HepG2 (cell line): ENCODE results near the gene IL17RC. TPM values are rescaled to one million over a fixed set of nuclear protein-coding genes. Genes with fewer than 3 reads are reported as not detected.

Source experiments
- CBFB ChIP-seq: sonication (generic); formaldehyde crosslinking; IDR thresholded peaks from 2 replicates; pipeline ENCODE4 v1.4.0; 2020; ENCODE audit warnings: missing genetic modification reagents
- CREBL2 ChIP-seq: sonication (generic); formaldehyde crosslinking; IDR thresholded peaks from 2 replicates; pipeline ENCODE4 v1.8.1; 2023; ENCODE audit warnings: missing genetic modification reagents, mild to moderate bottlenecking, borderline replicate concordance
- MAFF ChIP-seq: IDR thresholded peaks from 2 replicates; pipeline ENCODE4 v1.6.1; 2011; ENCODE audit warnings: low read depth, low read length, improper control_type of control experiment
- SAFB2 ChIP-seq: sonication (generic); formaldehyde crosslinking; IDR thresholded peaks from 2 replicates; pipeline ENCODE4 v1.5.1; 2020; ENCODE audit warnings: missing genetic modification reagents, low read depth, mild to moderate bottlenecking, borderline replicate concordance
- ZBTB40 ChIP-seq, 2 experiments: fragments of 450-650 bp in 1 of 2; sonication (generic) in 1 of 2; formaldehyde crosslinking in 1 of 2; IDR thresholded peaks; 2 replicates each; pipeline versions ENCODE4 v1.6.1 to v1.8.0; 2016 to 2022; ENCODE audit warnings: antibody characterized with exemption in 1 of 2, mild to moderate bottlenecking in 1 of 2, missing genetic modification reagents in 1 of 2
- ZFP1 ChIP-seq: IDR thresholded peaks from 2 replicates; pipeline ENCODE4 v1.6.1; 2016
- ZFP82 ChIP-seq: sonication (generic); formaldehyde crosslinking; IDR thresholded peaks from 2 replicates; pipeline ENCODE4 v1.5.1; 2020; ENCODE audit warnings: mild to moderate bottlenecking, missing genetic modification reagents, borderline replicate concordance
- ZNF263 ChIP-seq: sonication (generic); formaldehyde crosslinking; IDR thresholded peaks from 2 replicates; pipeline ENCODE4 v1.4.0; 2020; ENCODE audit warnings: missing genetic modification reagents
- ZNF501 ChIP-seq: sonication (generic); formaldehyde crosslinking; IDR thresholded peaks from 2 replicates; pipeline ENCODE4 v1.5.1; 2020; ENCODE audit warnings: mild to moderate bottlenecking, moderate library complexity, missing genetic modification reagents
- polyA plus RNA-seq, 8 experiments: library from polyadenylated mRNA; depleted of rRNA in 3 of 8; stranded (reverse) in 7 of 8; unstranded in 1 of 8; fragments of >200 nt; fragmentation: Illumina TruSeq in 4 of 8; extraction: Trizol in 4 of 8; gene quantifications; 2 replicates each; pipeline versions ENCODE4 v1.2.1 to v1.2.3, GENCODE V29; 2011 to 2016; ENCODE audit warnings: low read depth in 4 of 8, missing spikeins in 1 of 8, mixed read lengths in 1 of 8; ENCODE audit not compliant: insufficient read depth in 1 of 8
- total RNA-seq, 5 experiments: library from RNA; depleted of rRNA; stranded (reverse); fragments of >200 nt; fragmentation: Illumina TruSeq; extraction: Trizol; gene quantifications; 2 replicates each; pipeline ENCODE4 v1.2.3, GENCODE V29; 2016; ENCODE audit warnings: low read depth in 1 of 5

The IL17RC gene
- total and polyA plus RNA-seq, 2 of the 13 experiments (the other 11 are each of a cell fraction or from before 2014, with no cell fraction given), result 20.7 to 24.0 TPM

- TF ChIP-seq ZNF263 (CRISPR knock-in tag) (peak; percentile 71), MAFF (no peak), ZBTB40 (IDR thresholded peaks at IDR 0.05) (no peak), ZBTB40 (CRISPR knock-in tag; IDR thresholded peaks at IDR 0.05) (no peak), ZFP82 (no peak), ZNF501 (CRISPR knock-in tag) (no peak; the same call in 1 of the 2 replicates), SAFB2 (0 out of 2 replicates have a peak, but pooled peaks have one; percentile 47), CREBL2 (no peak), CBFB (CRISPR knock-in tag) (no peak), ZFP1 (CRISPR knock-in tag) (no peak)
These were observed 14.9 kb upstream of the IL17RC start (continued) for GRCh38 chr3:9901967-9902366.
